HT1080 (cell line): ENCODE results near the gene INSYN1. TPM values are rescaled to one million over a fixed set of nuclear protein-coding genes. Genes with fewer than 3 reads are reported as not detected.
A peak's percentile ranks its signal among the peaks of the same experiment; 100 is the strongest.
"Not testable (repeated sequence)": the region's sequence is repeated elsewhere in the genome, so short reads cannot be mapped to it uniquely, and the experiment has no call there.

Source experiments
- DNase-seq: peaks from one replicate; pipeline ENCODE4 v3.0.0-alpha.2; 2015; ENCODE audit warnings: low read depth
- total RNA-seq: library from RNA; depleted of rRNA; stranded (reverse); fragments of >200 nt; shearing (Covaris generic); gene quantifications from 2 replicates; pipeline ENCODE4 v1.2.3, GENCODE V29; 2014

The INSYN1 gene
- total RNA-seq, 1 experiment from 2014 or later, result 0.53 TPM

DNA sequence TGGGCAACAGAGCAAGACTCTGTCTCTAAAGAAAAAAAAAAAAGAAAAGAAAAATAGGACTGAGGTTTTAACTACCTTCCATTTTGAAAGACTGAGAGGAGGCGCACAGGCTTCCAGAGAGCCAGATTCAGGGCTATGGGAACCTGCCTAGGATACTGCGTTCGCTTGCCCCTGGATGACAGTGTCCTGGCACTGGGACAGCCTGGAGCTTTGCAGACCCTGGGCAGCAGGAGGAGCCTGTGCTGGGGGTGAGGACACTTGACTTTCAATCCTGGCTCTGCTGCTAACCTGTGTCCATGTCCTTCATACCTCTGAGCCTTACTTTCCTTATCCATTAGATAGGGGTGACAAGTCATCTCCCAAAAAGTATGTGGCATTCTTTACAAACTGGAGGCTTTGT is 37.7 kb downstream of the INSYN1 start:
- DNase-seq, result no peak

DNA sequence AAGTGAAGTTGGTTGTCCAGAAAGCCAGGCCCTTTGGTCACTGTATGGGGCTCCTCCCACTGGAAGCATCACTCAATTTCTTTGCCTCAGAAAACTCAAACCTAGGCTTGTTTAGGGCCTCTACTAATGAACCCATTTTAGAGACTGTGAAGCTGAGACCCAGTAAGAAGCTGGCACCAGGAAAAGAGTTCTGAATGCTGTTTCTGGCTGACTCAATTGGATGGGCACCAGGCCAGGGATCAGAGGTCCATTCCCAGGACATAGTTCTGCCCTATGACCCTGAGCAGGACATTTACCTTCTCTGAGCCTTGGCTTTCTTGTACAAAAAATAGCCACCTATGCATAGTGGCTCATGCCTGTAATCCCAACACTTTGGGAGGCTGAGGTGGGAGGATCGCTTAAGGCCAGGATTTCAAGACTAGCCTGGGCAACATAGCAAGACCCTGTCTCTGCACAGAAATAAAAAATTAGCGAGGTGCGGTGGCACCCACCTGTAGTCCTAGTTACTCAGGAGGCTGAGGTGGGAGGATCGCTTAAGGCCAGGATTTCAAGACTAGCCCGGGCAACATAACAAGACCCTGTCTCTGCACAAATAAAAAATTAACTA is 38.4 kb downstream of the INSYN1 start:
- DNase-seq, result no peak

DNA sequence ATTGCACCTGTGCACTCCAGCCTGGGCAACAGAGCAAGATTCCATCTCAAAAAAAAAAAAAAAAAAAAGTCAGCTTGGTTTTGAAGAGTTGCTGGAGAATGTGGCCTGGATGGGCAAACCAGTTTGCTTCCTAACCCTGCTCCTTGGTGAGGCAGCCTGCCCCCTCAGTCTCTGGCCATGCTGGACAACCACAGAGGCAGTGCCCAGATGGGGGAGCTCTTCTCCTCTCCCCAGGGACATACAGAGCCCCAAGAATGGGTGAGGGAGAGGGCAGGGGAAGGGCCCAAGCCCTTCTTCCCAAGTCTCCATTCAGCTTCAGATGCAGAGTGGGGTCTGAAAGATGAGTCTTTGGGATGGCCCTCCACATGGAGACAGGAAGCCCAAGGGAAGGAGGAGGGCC is 41.0 kb downstream of the INSYN1 start:
- DNase-seq, result no peak

DNA sequence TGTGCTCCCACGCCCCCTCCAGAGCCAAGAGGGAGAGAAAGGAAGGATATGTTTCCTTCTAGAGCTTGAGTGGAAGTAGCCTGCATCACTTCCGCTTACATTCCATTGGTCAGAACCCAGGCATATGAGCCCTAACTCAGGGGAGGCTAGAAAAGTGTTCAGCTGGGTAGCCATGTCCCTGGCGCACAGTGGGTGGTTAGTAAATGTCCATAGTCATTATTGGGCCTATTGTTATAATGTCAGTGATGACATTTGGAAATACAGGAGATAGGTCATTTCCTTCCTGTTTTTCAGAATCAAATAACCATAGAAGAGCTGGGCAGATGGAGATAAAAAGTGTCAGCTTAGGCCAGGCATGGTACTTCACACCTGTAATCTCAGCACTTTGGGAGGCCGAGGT is 41.6 kb downstream of the INSYN1 start:
- no peak for DNase-seq

DNA sequence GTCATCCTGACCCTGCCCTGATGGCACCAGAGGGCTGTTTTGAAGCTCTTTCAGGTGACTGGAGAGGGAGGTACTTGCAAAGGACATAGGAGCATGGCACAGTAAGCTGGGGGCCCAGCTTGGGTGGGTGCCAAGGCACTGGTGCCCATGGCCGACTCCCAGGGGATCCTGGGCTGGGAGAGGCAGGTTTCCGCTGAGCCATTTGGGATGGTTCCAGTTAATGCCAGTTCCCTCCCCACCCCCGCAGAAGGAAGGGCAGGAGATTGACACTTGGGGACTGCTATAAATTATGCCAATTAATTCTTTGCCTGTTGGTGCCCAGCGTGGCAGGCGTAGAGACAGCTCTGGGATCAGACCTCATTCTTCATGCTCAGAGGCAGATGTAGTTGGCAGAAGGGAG is 42.8 kb downstream of the INSYN1 start:
- no peak for DNase-seq

DNA sequence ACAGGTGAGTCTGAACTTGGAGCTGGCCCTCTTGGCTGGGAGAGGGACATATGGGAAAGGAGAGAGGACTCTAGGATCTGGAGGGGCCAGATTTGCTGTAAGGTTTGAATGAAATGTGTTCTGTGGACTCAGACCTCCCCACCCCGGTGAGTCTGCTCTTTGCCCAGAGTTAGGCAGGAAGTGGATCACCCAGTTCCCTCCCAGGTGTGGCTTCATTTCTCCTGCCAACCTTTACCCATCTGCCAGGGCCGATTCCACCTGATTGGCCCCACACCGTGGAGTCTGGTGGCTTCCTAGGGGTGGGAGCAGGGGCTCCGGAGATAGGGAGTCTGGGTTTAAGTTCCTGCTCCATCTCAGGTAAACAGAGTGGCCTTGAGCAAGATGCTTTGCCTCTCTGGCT is 43.5 kb downstream of the INSYN1 start:
- DNase-seq, result no peak

DNA sequence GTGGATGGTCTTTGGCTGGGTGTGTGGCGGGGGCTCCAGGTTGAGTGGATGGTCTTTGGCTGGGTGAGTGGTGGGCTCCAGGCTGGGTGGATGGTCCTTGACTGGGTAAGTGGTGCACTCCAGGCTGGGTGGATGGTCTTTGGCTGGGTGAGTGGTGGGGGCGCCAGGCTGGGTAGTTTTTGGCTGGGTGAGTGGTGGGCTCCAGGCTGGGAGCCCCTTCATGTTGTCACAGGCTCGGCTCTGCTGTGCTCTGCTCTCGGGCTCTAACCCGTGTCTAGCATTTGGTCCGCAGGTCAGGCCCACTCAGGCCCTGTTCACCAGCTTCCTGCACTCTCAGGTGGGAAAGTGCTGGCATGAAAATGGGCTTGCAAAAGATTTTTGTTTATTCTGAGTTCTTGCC is 43.9 kb downstream of the INSYN1 start:
- no peak for DNase-seq

DNA sequence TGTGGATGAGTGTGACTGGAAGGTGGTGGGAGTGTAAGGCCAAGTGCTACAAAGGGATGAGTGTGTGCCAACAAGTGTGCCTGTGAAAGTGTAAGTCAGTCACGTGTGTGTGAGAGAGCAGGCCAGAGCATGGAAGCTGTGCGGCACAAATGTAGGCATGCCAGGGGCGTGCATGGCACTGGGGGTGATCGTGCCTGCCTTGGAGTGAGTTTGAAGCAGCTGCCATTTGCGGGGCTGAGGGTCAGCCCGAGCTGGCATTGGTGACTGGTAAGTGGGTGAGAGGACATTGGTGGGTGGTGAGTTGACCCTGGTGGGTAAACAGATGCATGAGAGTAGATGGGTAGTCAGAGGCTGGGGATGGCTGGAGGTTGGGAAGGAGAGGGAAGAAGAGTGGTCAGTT is 44.5 kb downstream of the INSYN1 start:
- no peak for DNase-seq

DNA sequence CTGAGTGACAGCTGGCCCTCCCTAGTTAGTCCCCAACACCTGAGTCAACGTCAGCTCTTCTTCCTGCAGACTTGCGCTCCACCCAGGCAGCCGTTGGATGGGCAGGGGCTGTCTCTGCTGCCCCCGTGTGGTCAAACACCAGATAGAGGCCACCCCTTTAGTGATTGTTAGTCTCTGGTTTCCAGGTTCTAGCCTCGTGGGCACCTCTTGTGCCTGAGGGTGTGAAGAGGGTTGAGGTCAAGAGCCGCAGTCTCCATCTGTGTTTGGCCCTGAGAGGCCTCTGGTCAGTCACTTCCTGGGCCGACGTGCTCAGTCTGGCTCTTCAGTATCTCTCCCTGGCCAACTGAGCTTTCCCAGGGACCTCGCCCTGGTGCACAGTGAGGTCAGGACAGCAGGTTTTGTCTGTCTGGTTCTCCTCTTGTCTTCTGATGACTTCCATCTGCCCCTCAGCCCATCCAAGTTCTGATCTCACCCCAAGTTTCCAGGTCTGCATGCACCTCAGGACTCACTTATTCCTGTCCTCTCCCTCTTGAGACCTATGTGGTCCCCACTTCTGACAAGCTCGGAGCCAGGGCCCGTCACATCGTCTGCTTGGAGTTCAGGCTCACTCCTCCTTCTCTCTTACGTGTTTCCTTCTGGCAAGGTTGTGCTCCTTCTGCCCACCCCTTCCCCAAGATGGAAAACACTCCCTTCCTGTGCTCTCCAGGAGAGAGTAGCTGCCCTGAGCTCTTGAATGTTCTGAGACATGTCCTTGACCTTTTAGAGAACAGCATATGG is 48.1 kb downstream of the INSYN1 start:
- DNase-seq, result peak; percentile 60

DNA sequence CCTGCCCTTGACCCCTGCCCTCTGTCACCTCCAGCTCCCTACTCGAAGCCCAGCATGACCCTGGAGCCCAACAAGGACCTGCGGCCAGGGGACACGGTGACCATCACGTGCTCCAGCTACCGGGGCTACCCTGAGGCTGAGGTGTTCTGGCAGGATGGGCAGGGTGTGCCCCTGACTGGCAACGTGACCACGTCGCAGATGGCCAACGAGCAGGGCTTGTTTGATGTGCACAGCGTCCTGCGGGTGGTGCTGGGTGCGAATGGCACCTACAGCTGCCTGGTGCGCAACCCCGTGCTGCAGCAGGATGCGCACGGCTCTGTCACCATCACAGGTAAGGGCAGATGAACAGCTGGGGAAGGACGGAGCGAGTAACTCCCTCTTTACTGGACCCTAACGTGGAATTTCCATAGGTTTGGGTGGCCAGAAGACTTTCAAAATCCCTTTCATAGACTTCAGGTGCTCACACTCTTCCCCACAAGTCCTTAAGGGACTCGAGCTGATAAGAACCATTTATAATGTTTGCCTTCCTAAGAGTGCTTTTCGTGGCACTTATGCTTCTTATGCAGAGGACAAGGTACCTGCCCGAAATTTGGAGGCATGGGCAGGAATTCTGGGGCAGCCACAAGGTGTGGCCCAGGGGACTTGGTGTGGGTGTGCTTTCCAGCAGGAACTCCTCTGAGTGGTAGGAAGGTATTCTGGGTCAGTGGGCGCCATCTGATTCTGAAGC is 48.8 kb downstream of the INSYN1 start:
- not testable (repeated sequence) for DNase-seq

DNA sequence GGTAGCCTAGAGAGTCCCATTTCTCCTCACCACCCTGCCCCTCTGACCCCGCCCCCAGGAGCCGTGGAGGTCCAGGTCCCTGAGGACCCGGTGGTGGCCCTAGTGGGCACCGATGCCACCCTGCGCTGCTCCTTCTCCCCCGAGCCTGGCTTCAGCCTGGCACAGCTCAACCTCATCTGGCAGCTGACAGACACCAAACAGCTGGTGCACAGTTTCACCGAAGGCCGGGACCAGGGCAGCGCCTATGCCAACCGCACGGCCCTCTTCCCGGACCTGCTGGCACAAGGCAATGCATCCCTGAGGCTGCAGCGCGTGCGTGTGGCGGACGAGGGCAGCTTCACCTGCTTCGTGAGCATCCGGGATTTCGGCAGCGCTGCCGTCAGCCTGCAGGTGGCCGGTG is 49.5 kb downstream of the INSYN1 start:
- DNase-seq, result not testable (repeated sequence)

DNA sequence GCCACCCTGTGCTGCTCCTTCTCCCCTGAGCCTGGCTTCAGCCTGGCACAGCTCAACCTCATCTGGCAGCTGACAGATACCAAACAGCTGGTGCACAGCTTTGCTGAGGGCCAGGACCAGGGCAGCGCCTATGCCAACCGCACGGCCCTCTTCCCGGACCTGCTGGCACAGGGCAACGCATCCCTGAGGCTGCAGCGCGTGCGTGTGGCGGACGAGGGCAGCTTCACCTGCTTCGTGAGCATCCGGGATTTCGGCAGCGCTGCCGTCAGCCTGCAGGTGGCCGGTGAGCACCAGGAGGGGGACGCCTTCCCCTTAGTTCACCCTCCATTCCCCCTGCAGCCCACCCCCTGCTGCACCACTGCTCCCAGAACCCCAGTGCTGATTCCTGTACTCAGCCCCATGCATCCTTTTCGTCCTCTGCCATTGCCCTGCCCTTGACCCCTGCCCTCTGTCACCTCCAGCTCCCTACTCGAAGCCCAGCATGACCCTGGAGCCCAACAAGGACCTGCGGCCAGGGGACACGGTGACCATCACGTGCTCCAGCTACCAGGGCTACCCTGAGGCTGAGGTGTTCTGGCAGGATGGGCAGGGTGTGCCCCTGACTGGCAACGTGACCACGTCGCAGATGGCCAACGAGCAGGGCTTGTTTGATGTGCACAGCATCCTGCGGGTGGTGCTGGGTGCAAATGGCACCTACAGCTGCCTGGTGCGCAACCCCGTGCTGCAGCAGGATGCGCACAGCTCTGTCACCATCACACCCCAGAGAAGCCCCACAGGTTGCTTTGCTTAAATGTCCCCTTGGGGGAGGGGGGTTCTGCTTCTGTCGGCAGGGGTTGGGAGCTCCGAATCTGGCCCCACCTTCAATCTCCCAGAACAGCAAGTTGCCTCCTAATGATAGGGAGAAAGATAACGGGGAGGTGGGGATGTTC is 50.6 kb downstream of the INSYN1 start:
- not testable (repeated sequence) for DNase-seq

DNA sequence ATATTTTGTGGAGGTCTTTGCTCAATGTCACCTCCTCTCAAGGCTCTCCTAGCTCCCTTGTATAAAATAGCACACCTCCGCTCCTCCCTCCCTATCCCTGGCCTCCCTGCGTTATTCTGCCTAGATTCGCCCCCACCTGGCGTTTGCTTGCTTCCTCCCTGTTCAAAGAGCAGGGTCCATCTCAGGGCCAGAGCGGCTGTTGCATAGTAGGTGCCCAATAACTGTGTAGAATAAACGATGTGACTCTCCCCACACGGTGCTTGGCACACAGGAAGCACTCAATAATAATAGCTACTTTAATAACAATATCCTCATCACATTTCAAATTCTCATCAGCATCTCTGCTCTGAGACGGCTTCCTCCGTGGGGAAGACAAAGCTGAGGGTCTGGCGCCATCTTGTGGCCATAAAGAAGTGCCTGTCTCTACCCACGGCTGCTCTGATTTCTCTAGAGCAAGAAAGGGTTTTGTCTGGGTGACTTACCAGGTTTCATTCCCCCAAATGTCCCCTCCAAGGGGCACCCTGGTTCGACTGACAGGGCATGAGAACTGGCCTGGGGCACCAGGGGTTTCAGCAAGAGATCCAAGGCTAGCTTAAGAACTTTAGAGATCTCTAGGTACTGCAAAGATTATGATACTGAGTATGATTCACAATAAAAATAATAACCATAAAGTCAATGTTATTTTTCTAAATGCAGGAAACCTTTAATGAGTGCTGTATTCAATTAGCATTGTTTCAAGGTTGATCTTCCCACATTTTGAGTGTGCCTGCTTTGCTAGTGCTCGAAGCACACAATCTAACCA is 52.9 kb downstream of the INSYN1 start:
- peak; percentile 61 for DNase-seq

DNA sequence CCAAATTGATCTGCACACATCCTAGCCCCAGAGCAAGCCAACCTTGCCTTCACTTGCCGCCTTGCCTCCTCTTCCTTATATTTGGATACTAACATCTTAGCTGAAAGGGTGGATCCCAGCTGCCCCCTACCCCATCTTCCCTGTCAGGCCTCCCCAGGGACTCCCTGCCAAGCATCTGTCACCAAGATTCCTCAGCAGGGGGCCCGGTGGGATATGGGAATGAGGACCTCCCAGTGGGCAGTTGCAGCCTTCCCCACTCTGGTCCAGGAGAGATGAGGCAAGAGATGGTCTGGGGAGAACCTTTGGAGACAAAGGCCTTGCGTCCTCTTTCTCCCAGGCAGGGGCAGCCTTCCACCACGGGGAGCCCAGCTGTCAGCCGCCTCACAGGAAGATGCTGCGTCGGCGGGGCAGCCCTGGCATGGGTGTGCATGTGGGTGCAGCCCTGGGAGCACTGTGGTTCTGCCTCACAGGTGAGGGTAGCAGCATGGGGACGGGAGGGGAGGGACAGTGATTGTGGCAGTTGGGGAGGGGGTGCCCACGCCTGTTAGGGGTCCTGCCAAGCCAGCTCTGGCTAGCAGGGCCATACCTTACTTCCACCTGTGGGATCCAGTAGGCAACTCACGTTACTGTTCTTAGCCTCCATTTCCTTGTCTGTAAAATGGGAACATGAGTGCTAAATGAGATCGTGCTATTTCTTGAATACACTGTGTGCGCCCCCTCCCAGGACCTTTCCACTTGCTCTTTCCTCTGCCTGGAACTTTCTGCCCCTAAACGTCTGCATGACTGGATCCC is 53.7 kb downstream of the INSYN1 start:
- no peak for DNase-seq

DNA sequence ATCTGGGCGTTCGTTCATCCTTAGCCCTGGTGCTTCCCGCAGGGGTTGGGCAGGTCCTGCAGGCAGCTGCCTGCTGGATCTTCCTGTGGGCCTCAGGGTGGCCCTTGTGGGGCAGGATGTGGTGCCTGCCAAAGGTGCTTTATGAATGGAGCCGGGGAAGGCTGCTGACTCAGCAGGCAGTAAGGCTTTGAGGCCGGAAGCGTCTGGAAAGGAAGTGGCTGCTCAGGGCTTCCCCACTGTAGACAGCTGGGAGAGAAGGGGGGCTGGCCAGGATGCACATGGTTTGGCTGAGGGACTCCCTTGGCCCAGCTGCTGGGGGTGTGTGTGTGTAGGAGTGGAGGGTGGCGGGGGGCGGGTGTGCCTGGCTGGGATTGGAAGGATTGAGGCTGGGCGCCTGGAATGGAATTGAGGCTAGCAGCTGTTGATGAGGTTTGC is 56.1 kb downstream of the INSYN1 start:
- peak; percentile 99 for DNase-seq

DNA sequence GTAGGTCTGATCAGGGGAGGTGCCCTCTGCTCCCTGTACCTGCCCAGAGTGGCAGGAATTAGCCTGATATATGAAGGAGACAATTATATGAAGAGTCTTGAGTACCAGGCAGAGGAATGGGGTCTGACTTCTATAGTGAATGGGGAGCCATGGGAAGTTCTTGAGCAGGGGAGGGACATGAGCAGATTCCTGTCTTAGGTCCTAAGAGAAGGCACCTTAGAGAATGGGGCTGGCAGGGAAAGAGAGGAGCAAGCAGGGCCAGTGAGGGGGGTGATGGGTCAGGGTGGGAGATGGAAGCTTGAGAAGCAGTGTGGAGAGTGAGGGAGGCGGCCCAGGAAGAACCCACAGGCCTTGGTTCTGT is 56.5 kb downstream of the INSYN1 start:
- DNase-seq, result no peak

DNA sequence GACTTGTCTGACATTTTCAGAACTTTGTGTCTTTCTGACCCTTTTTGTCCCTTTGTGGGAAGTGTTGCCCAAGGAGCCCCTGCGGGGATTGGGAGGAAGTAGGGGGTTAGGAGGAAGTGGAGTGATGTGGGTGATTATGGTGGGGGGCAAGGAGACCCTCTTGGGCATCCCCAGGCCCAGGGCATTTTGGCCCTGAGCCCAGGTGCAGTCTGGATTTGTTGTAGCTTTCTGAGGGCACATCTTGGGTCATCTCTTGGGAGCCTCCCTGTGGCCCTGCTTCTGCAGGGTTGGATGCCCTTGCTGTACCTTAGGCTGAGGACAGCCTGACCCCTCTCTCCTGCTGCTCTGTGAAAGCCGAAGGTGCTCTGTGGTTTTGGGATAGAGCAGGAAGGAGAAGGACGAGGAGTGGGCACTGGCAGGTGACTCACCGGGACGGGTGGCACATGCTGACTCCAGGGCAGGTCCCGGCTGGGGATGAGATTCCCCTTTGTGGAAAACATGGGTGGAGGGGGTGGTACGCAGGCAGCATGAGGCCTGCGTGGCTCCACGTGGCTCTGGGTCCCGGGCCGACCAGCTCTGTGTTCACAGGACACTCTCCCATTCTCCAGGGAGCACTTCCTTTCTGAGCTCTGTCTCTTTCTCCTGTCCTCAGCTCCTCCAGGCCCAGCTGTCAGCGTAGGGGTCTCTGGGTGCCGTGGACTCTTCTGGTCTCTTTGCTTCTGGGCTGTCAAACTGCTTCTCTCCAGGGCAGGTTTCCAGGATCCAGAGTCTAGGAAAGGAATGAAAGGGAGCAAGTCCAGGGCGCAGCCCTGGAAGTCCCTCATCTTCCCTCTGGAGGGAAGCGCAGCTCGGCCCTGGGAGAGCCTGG is 57.1 kb downstream of the INSYN1 start:
- peak; percentile 34 for DNase-seq

DNA sequence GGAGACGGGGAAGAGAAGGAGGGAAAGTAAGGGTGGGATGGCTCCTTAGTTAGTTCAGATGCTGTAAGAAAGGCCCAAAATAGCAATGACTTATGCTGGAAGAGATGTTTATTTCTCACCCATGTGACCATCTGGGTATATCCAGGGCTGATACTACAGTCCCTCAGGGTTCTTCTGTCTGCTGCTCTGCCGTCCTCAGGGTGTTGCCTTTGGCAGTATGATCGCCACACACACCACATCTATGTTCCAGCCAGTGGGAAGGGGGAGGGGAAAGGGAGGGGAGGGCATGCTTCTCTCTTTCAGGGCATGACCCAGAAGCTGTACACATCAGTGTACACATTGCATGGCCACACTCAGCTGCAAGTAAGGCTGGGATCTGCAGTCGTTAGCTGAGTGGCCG is 58.7 kb downstream of the INSYN1 start:
- DNase-seq, result no peak

DNA sequence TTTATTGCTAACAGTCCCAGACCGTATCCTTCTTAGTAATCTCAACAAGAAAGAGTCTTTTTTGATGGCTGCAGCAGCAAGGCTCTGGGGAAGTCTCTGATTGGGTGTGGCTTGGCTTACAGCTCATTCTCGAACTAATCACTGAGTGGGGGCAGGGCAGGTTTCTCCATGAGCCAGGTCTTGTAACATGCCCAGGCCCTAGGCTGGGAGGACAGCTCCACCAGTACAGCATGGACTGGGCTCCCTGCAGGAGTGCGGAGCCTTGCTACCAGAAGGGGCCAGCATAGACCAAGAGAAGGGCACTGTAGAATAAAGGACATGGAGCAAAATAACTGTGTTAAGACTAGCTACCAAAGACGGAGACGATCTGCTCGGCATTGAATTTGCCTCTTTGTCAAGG is 61.8 kb downstream of the INSYN1 start:
- DNase-seq, result peak; percentile 53
